ENCODE measurements around the gene MICAL2.

MICAL2 gene

GRCh38 chr11:12291766-12292165 lies 181.4 kb downstream of the MICAL2 start:
- DNase-seq: no peak

DNA sequence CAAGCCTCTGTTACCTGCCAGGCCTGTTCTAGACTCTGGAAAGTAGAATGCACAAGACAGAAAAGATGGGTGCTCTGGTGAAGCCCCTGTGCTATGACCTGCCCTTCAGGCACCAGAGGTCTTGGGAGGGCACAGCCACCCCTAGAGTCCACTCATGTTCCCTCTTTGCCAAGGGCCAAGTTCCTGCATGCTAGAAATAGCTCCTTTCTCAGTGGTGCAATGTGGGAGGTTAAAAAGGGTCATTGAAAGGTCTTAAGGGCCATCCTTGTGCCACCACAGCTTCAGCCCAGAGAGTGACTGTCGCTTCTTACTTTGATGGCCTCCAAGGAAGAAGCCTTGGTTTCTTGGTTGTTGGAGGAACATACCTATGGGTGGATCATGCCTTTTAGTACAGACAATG lies 182.4 kb downstream of the MICAL2 start:
- DNase-seq: no peak

GRCh38 chr11:12293486-12293885 lies 183.1 kb downstream of the MICAL2 start:
- no peak for DNase-seq

DNA sequence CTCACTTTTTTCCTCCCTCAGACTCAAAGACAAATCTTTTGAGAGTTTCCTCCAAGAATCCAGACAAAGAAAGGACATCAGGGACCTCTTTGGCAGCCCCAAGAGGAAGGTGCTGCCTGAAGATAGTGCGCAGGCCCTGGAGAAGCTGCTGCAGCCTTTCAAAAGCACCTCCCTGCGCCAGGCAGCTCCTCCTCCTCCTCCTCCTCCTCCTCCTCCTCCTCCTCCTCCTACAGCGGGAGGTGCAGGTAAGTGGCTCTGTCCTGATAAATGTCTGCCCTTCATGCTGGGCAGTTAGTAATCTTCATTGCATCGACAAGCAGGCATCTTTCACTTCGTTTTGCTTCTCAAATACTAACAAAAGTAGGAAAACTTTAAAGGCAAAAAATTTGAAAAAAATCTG lies 184.2 kb downstream of the MICAL2 start:
- DNase-seq: no peak

DNA sequence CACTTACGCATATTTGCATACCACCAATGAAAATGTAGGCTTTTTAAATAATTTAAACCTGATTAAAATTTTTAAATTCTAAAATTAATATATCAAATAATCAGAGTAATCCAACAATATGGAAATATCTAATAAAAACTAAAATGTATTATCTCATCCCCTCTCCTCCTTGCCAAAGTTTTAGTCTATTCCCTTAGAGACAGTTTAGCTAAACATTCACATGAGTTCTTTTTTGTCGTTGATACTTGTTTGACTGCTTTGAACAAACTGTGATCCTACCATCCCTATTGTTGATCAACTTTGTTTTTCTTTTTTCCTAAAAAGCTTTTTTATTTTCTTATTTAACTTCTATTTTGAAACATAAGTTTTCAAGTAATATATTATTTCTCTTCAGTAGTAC lies 185.6 kb downstream of the MICAL2 start:
- no peak for DNase-seq

DNA sequence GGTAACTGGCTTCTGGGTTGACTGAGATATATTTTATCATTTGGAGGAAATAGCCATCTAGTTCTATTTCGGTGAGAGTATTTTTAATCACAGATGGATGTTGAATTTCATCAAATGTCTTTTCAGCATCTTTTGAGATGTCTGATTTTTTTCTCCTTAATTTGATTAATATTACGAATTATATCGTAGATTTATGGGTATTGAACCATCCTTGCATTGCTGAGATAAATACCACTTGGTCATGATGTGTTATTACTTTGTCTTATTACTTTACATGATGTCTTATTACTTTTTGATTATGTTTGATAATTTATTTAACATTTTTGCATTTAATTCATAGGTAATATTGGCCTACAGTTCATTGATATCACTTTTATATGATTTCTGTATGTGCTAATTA lies 188.2 kb downstream of the MICAL2 start:
- no peak for DNase-seq

DNA sequence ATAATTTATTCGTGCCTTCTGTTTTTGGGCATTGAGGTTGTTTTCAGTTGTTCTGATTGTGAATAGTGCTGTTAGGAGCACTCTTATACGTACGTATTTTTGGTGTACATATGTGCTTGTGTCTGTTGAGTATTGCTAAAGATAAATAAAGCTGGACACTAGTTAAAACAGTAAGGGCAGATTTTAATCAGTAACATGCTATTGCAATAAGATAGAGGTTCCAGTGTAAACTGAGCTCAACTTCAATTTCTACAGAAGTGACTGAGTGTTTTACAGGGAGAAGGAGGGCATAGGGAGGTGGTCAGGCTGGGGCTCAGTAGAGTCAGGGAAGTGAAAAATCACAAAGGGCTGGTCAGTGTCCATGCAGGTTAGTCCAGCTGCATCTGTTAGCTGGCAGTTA lies 191.0 kb downstream of the MICAL2 start:
- DNase-seq: no peak

DNA sequence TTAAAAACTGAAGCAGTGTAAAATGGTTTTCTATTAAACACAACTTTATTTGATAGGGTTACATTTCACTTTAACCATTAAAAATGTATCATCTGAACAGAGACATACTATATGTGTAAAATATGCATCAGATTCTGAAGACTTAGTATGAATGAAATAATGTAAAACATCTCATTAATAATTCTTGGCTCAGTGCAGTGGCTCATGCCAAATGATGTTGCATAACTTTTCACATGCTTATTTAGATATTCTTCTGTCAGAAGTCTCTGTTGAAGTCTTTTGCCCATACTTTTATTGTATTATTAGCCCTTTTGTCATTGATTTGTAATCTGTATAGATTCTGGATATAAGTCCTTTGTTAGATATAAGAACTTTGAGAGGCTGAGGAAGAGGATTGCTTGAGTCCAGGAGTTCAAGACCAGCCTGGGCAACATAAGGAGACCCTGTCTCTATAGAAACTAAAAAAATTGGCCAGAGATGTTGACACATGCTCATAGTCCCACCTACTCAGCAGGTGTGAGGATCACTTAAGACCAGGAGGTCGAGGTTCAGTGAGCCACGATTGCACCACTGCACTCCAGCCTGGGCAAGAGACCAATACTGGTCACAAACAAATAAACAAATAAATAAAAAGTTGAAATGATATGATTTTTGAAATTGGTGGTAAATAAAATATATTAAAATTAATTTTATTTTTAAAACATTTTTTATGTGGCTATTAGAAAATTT lies 193.2 kb downstream of the MICAL2 start:
- no peak for DNase-seq

- no peak for DNase-seq
Measured at GRCh38 chr11:12306830-12307229, 196.4 kb downstream of the MICAL2 start.

DNA sequence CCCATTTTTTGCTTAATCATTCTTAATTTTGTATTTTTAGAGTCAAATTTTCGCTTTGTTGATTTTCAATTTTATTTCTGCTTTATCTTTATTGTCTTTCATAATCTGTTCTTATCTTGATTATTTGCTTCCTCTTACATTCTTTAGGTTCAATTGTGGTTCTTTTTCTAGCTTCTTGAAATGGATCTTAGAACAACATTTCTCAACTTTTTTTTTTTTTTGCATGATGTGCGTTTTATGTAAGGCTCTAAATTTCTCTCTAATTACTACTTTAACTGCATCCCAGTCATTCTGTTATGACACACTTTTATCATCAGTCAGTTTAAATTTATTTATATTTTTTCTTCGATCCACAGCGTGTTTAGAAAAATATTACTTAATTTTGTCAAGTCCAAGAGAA lies 201.7 kb downstream of the MICAL2 start:
- no peak for DNase-seq
